MM.1S (cell line): ENCODE measurements around the gene DGKG.

ENCODE experiments used
- DNase-seq: peaks from one replicate; pipeline ENCODE4 v3.0.0-alpha.2; 2015
- H2AFZ ChIP-seq: fragments of 300-600 bp; sonication (generic); 2 replicates; pipeline ENCODE4 v1.6.0; 2016; ENCODE audit warnings: antibody characterized with exemption, low read length
- H3F3A ChIP-seq: fragments of 300-600 bp; sonication (generic); 2 replicates; pipeline ENCODE4 v1.6.1; 2016; ENCODE audit warnings: mild to moderate bottlenecking, antibody characterized with exemption, low read length, moderate library complexity, mixed read lengths; ENCODE audit not compliant: insufficient read depth
- H3K27ac ChIP-seq: fragments of 300-600 bp; sonication (generic); 2 replicates; pipeline ENCODE4 v1.5.1; 2016; ENCODE audit warnings: mild to moderate bottlenecking, low read length
- H3K27me3 ChIP-seq: fragments of 300-600 bp; sonication (generic); replicated peaks from 2 replicates; pipeline ENCODE4 v1.6.0; 2016; ENCODE audit warnings: low read length; ENCODE audit not compliant: insufficient read depth
- H3K36me3 ChIP-seq: fragments of 300-600 bp; sonication (generic); replicated peaks from 2 replicates; pipeline ENCODE4 v1.6.1; 2016; ENCODE audit warnings: mild to moderate bottlenecking, low read length, mixed read lengths; ENCODE audit not compliant: insufficient read depth
- H3K4me1 ChIP-seq: fragments of 300-600 bp; sonication (generic); 2 replicates; pipeline ENCODE4 v1.6.1; 2016; ENCODE audit warnings: low read length, mixed read lengths
- H3K4me2 ChIP-seq: fragments of 300-600 bp; sonication (generic); 2 replicates; pipeline ENCODE4 v1.6.0; 2016; ENCODE audit warnings: low read depth, low read length
- H3K4me3 ChIP-seq: fragments of 300-600 bp; sonication (generic); 2 replicates; pipeline ENCODE4 v1.5.1; 2016; ENCODE audit warnings: low read length, mixed read lengths
- H3K79me2 ChIP-seq: fragments of 300-600 bp; sonication (generic); 2 replicates; pipeline ENCODE4 v1.6.1; 2016; ENCODE audit warnings: mixed run types, low read length, mixed read lengths
- H3K9ac ChIP-seq: fragments of 300-600 bp; sonication (generic); 2 replicates; pipeline ENCODE4 v1.6.1; 2016; ENCODE audit warnings: low read length, mixed read lengths
- H3K9me2 ChIP-seq: fragments of 300-600 bp; sonication (generic); replicated peaks from 2 replicates; pipeline ENCODE4 v1.6.1; 2016; ENCODE audit warnings: mild to moderate bottlenecking, low read length, mixed read lengths; ENCODE audit not compliant: insufficient read depth
- H3K9me3 ChIP-seq: fragments of 300-600 bp; sonication (generic); replicated peaks from 2 replicates; pipeline ENCODE4 v1.6.1; 2016; ENCODE audit warnings: mild to moderate bottlenecking, low read length, mixed read lengths; ENCODE audit not compliant: insufficient read depth
- H4K20me1 ChIP-seq: fragments of 300-600 bp; sonication (generic); 2 replicates; pipeline ENCODE4 v1.6.1; 2016; ENCODE audit warnings: mild to moderate bottlenecking, low read length, moderate library complexity, mixed read lengths; ENCODE audit not compliant: insufficient read depth
- CTCF ChIP-seq: fragments of 300-600 bp; sonication (generic); IDR thresholded peaks from 2 replicates; pipeline ENCODE4 v1.5.1; 2016; ENCODE audit warnings: antibody characterized with exemption, low read length, mixed read lengths
- EZH2 ChIP-seq: fragments of 300-600 bp; sonication (generic); optimal IDR thresholded peaks from 2 replicates; pipeline ENCODE3; 2017; ENCODE audit warnings: low read depth, mild to moderate bottlenecking, antibody characterized with exemption, low read length, mixed read lengths
- EZH2phosphoT487 ChIP-seq: fragments of 300-600 bp; sonication (generic); IDR thresholded peaks from 2 replicates; pipeline ENCODE4 v1.6.1; 2018; ENCODE audit warnings: antibody characterized with exemption, low read length

The DGKG gene

DNA sequence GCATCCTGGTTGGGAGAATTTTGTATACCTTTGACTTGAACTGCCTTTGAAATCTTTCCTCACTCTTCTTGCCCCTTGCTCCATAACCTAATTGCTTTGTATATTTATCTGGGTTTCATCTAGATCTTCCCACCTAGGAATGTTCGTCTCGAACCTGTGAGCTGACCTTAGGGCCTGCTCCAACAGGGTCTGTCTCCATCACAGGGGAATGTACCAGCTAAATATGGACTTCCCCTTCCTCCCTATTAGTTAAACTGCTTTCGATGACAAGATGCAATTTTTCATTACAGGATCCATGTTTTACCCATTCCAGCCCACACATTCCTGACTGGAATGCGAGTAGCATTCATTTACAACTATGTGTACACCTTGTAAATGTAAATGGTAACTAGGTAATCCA is 242.5 kb downstream of the DGKG start:
- Histone ChIP-seq H3K27ac (no peak overlapping the region), H3K4me1 (peaks cover 25% of the 10 kb centered on the region), H3K36me3 (no peaks in the 10 kb centered on the region), H3K4me3 (no peak overlapping the region), H3K4me2 (no peak overlapping the region), H3F3A (peaks cover 23% of the 10 kb centered on the region), H2AFZ (no peak overlapping the region), H3K27me3 (no peaks in the 10 kb centered on the region), H3K79me2 (no peaks in the 10 kb centered on the region), H3K9ac (no peak overlapping the region), H3K9me2 (no peaks in the 10 kb centered on the region), H4K20me1 (no peaks in the 10 kb centered on the region), H3K9me3 (no peaks in the 10 kb centered on the region)
- no peak for TF ChIP-seq EZH2
- no peak for DNase-seq

- H3K9me3 ChIP-seq = no peaks in the 10 kb centered on the region
- peak overlapping the region; percentile 69; the same call in 1 of the 2 replicates for H3K27ac ChIP-seq
- H3K9ac ChIP-seq = no peak overlapping the region; the same call in 1 of the 2 replicates
- TF ChIP-seq CTCF (no peak), EZH2 (no peak), EZH2phosphoT487 (no peak)
- DNase-seq = peak; percentile 84
- peak overlapping the region; percentile 21 for H3K4me2 ChIP-seq
- H3K79me2 ChIP-seq = no peaks in the 10 kb centered on the region
- no peak overlapping the region for H3K4me3 ChIP-seq
- no peaks in the 10 kb centered on the region for H4K20me1 ChIP-seq
- peaks cover 23% of the 10 kb centered on the region for H3F3A ChIP-seq
- H2AFZ ChIP-seq = no peak overlapping the region
- H3K36me3 ChIP-seq = no peaks in the 10 kb centered on the region
- H3K4me1 ChIP-seq = peaks cover 25% of the 10 kb centered on the region
- H3K27me3 ChIP-seq = no peaks in the 10 kb centered on the region
- no peaks in the 10 kb centered on the region for H3K9me2 ChIP-seq
Measured at GRCh38 chr3:186118692-186119091, 243.3 kb downstream of the DGKG start.

DNA sequence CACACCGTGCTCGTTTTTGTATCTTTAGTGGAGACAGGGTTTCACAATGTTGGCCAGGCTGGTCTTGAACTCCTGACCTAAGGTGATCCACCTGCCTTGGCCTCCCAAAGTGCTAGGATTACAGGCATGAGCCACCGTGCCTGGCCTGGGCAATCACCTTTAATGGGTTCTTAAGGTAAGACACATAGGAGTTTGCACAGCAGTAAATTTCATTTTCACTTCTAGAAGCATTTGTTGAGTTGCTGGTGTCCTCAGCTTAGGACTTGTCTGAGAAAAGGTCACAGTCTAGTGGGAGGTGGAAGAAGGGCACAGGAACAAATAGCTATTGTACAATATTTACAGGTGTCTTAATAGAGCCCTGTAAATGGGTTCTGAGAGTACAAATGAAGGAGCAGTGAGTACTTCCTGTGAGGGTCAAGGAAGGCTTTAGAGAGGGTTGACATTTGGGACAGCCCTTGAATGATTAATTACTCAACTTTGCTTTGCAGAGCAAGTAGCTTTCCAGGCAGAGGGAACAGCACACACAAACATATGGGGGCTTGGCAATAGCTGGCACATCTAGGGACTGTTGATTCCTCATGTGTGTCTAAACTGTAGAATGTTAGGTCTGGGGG is 244.4 kb downstream of the DGKG start:
- TF ChIP-seq CTCF = 0 out of 2 replicates have a peak, but pooled peaks have one; percentile 4
- no peak for TF ChIP-seq EZH2
- H3K27me3 ChIP-seq = no peaks in the 10 kb centered on the region
- peaks cover 25% of the 10 kb centered on the region for H3K4me1 ChIP-seq
- H3K9ac ChIP-seq = peak overlapping the region; percentile 10; the same call in 1 of the 2 replicates
- peak; percentile 61 for DNase-seq
- H3K9me3 ChIP-seq = no peaks in the 10 kb centered on the region
- no peaks in the 10 kb centered on the region for H4K20me1 ChIP-seq
- H3K4me3 ChIP-seq = no peak overlapping the region
- peaks cover 23% of the 10 kb centered on the region for H3F3A ChIP-seq
- H3K9me2 ChIP-seq = no peaks in the 10 kb centered on the region
- no peaks in the 10 kb centered on the region for H3K79me2 ChIP-seq
- H3K36me3 ChIP-seq = no peaks in the 10 kb centered on the region
- peak overlapping the region; percentile 21 for H3K4me2 ChIP-seq
- peak overlapping the region; percentile 69 for H3K27ac ChIP-seq
- peak overlapping the region; percentile 5 for H2AFZ ChIP-seq

- H3K4me3 ChIP-seq = no peak overlapping the region
- H3K27ac ChIP-seq = no peak overlapping the region
- TF ChIP-seq EZH2phosphoT487 = no peak
- TF ChIP-seq EZH2 = no peak
- no peak for TF ChIP-seq CTCF
- H3K79me2 ChIP-seq = no peaks in the 10 kb centered on the region
- no peak for DNase-seq
- H3K4me1 ChIP-seq = peaks cover 27% of the 10 kb centered on the region
- no peaks in the 10 kb centered on the region for H3K9me2 ChIP-seq
- H3K4me2 ChIP-seq = no peak overlapping the region
- H3K36me3 ChIP-seq = no peaks in the 10 kb centered on the region
- H3K27me3 ChIP-seq = peaks cover 18% of the 10 kb centered on the region
- no peak overlapping the region for H3K9ac ChIP-seq
- H2AFZ ChIP-seq = no peak overlapping the region
- H4K20me1 ChIP-seq = no peaks in the 10 kb centered on the region
- peaks cover 23% of the 10 kb centered on the region for H3F3A ChIP-seq
- H3K9me3 ChIP-seq = no peaks in the 10 kb centered on the region
Measured at GRCh38 chr3:186115239-186115996, 246.6 kb downstream of the DGKG start.
